NCI-H748 (cell line): ENCODE results near the gene NRXN3.
"Not testable (repeated sequence)": the region's sequence is repeated elsewhere in the genome, so short reads cannot be mapped to it uniquely, and the experiment has no call there.

Source experiments
- DNase-seq: peaks from one replicate; lab custom pipeline; 2025; ENCODE audit not compliant: unreplicated experiment; lab: John Stamatoyannopoulos, UW

The NRXN3 gene

GRCh38 chr14:78566859-78567172, 396.6 kb downstream of the NRXN3 start:
- no peak for DNase-seq

GRCh38 chr14:78567343-78567742, 397.2 kb downstream of the NRXN3 start:
- DNase-seq = peak; percentile 18

- not testable (repeated sequence) for DNase-seq
Measured at GRCh38 chr14:78573736-78574135, 403.6 kb downstream of the NRXN3 start.

GRCh38 chr14:78576437-78577166, 406.4 kb downstream of the NRXN3 start:
- no peak for DNase-seq

GRCh38 chr14:78581229-78581628, 411.1 kb downstream of the NRXN3 start:
- DNase-seq = no peak

- no peak for DNase-seq
Measured at GRCh38 chr14:78586681-78587080, 416.5 kb downstream of the NRXN3 start.

GRCh38 chr14:78588906-78589305, 418.7 kb downstream of the NRXN3 start:
- DNase-seq = no peak

- peak; percentile 89 for DNase-seq
Measured at GRCh38 chr14:78592616-78593219, 422.5 kb downstream of the NRXN3 start.

GRCh38 chr14:78593949-78594348, 423.8 kb downstream of the NRXN3 start:
- DNase-seq = no peak

GRCh38 chr14:78595797-78596196, 425.6 kb downstream of the NRXN3 start:
- DNase-seq = peak; percentile 61

GRCh38 chr14:78598046-78598920, 428.1 kb downstream of the NRXN3 start:
- peak; percentile 63 for DNase-seq

GRCh38 chr14:78605025-78605762, 435.0 kb downstream of the NRXN3 start:
- DNase-seq = no peak

GRCh38 chr14:78605897-78606500, 435.8 kb downstream of the NRXN3 start:
- DNase-seq = no peak

- DNase-seq = peak; percentile 50
Measured at GRCh38 chr14:78608998-78609787, 439.0 kb downstream of the NRXN3 start.

GRCh38 chr14:78610994-78611393, 440.8 kb downstream of the NRXN3 start:
- peak; percentile 78 for DNase-seq

GRCh38 chr14:78611796-78612571, 441.8 kb downstream of the NRXN3 start:
- no peak for DNase-seq

- no peak for DNase-seq
Measured at GRCh38 chr14:78612666-78613065, 442.5 kb downstream of the NRXN3 start.

- no peak for DNase-seq
Measured at GRCh38 chr14:78614593-78614992, 444.4 kb downstream of the NRXN3 start.

GRCh38 chr14:78617735-78618134, 447.6 kb downstream of the NRXN3 start:
- DNase-seq = no peak
